CD4-positive, alpha-beta T cell (primary cell): Measurements from ENCODE around the gene ASB16. TPM values are rescaled to one million over a fixed set of nuclear protein-coding genes. Genes with fewer than 3 reads are reported as not detected.
A peak's percentile ranks its signal among the peaks of the same experiment; 100 is the strongest.

ENCODE experiments used
- ATAC-seq: fragments of 200-7000 bp; cut with Tn5 transposase; one replicate; pipeline ENCODE4 v1.10.0; 2022; ENCODE audit warnings: mild to moderate bottlenecking; ENCODE audit not compliant: poor library complexity
- CTCF ChIA-PET: fragments of 350-600 bp; sonication (Branson Sonifier 250); formaldehyde crosslinking; loops from one replicate; lab custom pipeline; 2021; ENCODE audit warnings: antibody characterized with exemption, inconsistent platforms; lab: Charles Lee
- POLR2A ChIA-PET: fragments of 350-600 bp; sonication (Branson Sonifier 250); formaldehyde crosslinking; loops from one replicate; lab custom pipeline; 2021; ENCODE audit warnings: antibody characterized with exemption, inconsistent platforms; lab: Charles Lee
- DNase-seq, 14 experiments: peaks; one replicate each; pipeline ENCODE4 v3.0.0-alpha.2; 2013 to 2020; ENCODE audit warnings: mixed read lengths in 2 of 14
- H3K27ac ChIP-seq, 2 donors: one replicate each; pipeline versions ENCODE4 v1.5.1 to v1.7.0; 2013; ENCODE audit warnings: low read length in 2 of 2, low read depth in 1 of 2, mild to moderate bottlenecking in 1 of 2
- H3K27me3 ChIP-seq, 2 experiments: 1 replicate in 1 of 2; 2 replicates in 1 of 2; pipeline versions ENCODE4 v1.6.1 to v1.7.0; 2013; ENCODE audit warnings: low read length in 2 of 2, control low read depth in 1 of 2, mild to moderate bottlenecking in 1 of 2, moderate library complexity in 1 of 2; ENCODE audit not compliant: insufficient read depth in 2 of 2, control insufficient read depth in 1 of 2
- H3K36me3 ChIP-seq: one replicate; pipeline ENCODE4 v1.6.1; 2013; ENCODE audit warnings: low read length, control low read depth; ENCODE audit not compliant: insufficient read depth
- H3K4me1 ChIP-seq: one replicate; pipeline ENCODE4 v1.6.1; 2013; ENCODE audit warnings: low read length, control low read depth; ENCODE audit not compliant: insufficient read depth
- H3K4me3 ChIP-seq: one replicate; pipeline ENCODE4 v1.5.1; 2013; ENCODE audit warnings: mild to moderate bottlenecking, low read length, moderate library complexity
- H3K9me3 ChIP-seq, 2 experiments: 1 replicate in 1 of 2; 2 replicates in 1 of 2; pipeline versions ENCODE4 v1.6.1 to v1.7.0; 2013; ENCODE audit warnings: low read length in 2 of 2, mild to moderate bottlenecking in 2 of 2, control low read depth in 1 of 2, moderate library complexity in 1 of 2; ENCODE audit not compliant: control insufficient read depth in 1 of 2, insufficient read depth in 1 of 2
- H3K27ac Mint-ChIP-seq: one replicate; pipeline ENCODE4 v1.8.0; 2020; ENCODE audit warnings: mixed read lengths
- H3K27me3 Mint-ChIP-seq: one replicate; pipeline ENCODE4 v1.8.0; 2021; ENCODE audit warnings: mixed read lengths
- H3K36me3 Mint-ChIP-seq: one replicate; pipeline ENCODE4 v1.8.0; 2021; ENCODE audit warnings: low read depth, mixed read lengths
- H3K4me1 Mint-ChIP-seq: one replicate; pipeline ENCODE4 v1.8.0; 2021; ENCODE audit warnings: low read depth, mixed read lengths
- H3K4me3 Mint-ChIP-seq: one replicate; pipeline ENCODE4 v1.8.0; 2020; ENCODE audit warnings: mild to moderate bottlenecking, mixed read lengths
- H3K9me3 Mint-ChIP-seq: one replicate; pipeline ENCODE4 v1.8.0; 2020; ENCODE audit warnings: mixed read lengths
- CTCF ChIP-seq: fragments of 200-600 bp; IDR thresholded peaks from one replicate; pipeline ENCODE4 v1.8.0; 2022; ENCODE audit warnings: antibody characterized with exemption, mild to moderate bottlenecking
- intact Hi-C, 2 experiments: fragments of 100-400 bp; cut with DNase I in 1 of 2; cut with micrococcal nuclease in 1 of 2; formaldehyde crosslinking; loops; one replicate each; pipeline versions ENCODE4 v1.15.1 to v1.9.0; 2023 to 2025; cut with DNase I, micrococcal nuclease
- total RNA-seq, 174 experiments: library from RNA in 2 of 174; stranded (reverse) in 2 of 174; gene quantifications; one replicate each; pipeline ENCODE4 v1.2.3 and lab custom pipeline; 2021 to 2026

ASB16 gene
- total RNA-seq, 2 experiments from 2014 or later = 0.11 TPM; not detected in 1

GRCh38 chr17:44188576-44189403, 18.3 kb downstream of the ASB16 start:
- no peak for ATAC-seq
- peak overlapping the region in 1 of 2 donors; percentile 18 for H3K27ac ChIP-seq
- H3K4me1 ChIP-seq = peaks cover 43% of the 10 kb centered on the region
- Mint-ChIP-seq H3K4me3 (peak overlapping the region; percentile 98), H3K27ac (peak overlapping the region; percentile 96), H3K9me3 (no peaks in the 10 kb centered on the region), H3K36me3 (peaks cover 54% of the 10 kb centered on the region), H3K4me1 (peaks cover 49% of the 10 kb centered on the region), H3K27me3 (no peaks in the 10 kb centered on the region)
- intact Hi-C loops = loop anchor here (1.0 to 5.0 kb wide), 4 partner anchors 10 to 181 kb away; partner anchors contain the start of genes HDAC5 (in 2 of the 2) and LSM12 (in 1 of the 2)
- H3K27me3 ChIP-seq = no peaks in the 10 kb centered on the region
- no peak for TF ChIP-seq CTCF
- CTCF ChIA-PET = interaction anchor here (1.5 to 6.5 kb wide), 3 partner anchors 9 to 22 kb away, joined by 3 to 37 read pairs (median 4); no protein-coding TSS in a partner anchor
- no peak overlapping the region for H3K4me3 ChIP-seq
- POLR2A ChIA-PET = interaction anchor here (0.7 to 5.5 kb wide), 5 partner anchors 10 to 136 kb away, joined by 3 to 99 read pairs (median 7); partner anchors contain the start of genes ATXN7L3, SLC25A39 and UBTF
- DNase-seq = no peak
- H3K9me3 ChIP-seq = no peaks in the 10 kb centered on the region
- peaks cover 39% of the 10 kb centered on the region for H3K36me3 ChIP-seq

- ChIA-PET CTCF (no interaction called here), POLR2A (interaction anchor here (1.2 kb wide), 1 partner anchor 10 kb away, joined by 3 read pairs; no protein-coding TSS in a partner anchor)
- no peaks in the 10 kb centered on the region for H3K27me3 Mint-ChIP-seq
- ATAC-seq (no peak), DNase-seq (no peak)
- H3K27ac ChIP-seq = no peak overlapping the region
- H3K27me3 ChIP-seq = no peaks in the 10 kb centered on the region
- H3K9me3 Mint-ChIP-seq = no peaks in the 10 kb centered on the region
- peak overlapping the region; percentile 79 for H3K4me3 Mint-ChIP-seq
- H3K4me1 Mint-ChIP-seq = peaks cover 34% of the 10 kb centered on the region
- peaks cover 26% of the 10 kb centered on the region for H3K4me1 ChIP-seq
- H3K36me3 ChIP-seq = peaks cover 56% of the 10 kb centered on the region
- H3K4me3 ChIP-seq = no peak overlapping the region
- H3K36me3 Mint-ChIP-seq = peaks cover 68% of the 10 kb centered on the region
- intact Hi-C loops = no loop called here
- H3K9me3 ChIP-seq = no peaks in the 10 kb centered on the region
- no peak for TF ChIP-seq CTCF
- peak overlapping the region; percentile 66 for H3K27ac Mint-ChIP-seq
Measured at GRCh38 chr17:44190481-44190880, 20.0 kb downstream of the ASB16 start.

- Histone ChIP-seq H3K9me3 (no peaks in the 10 kb centered on the region), H3K27me3 (no peaks in the 10 kb centered on the region), H3K4me3 (no peak overlapping the region), H3K36me3 (peaks cover 60% of the 10 kb centered on the region), H3K27ac (no peak overlapping the region), H3K4me1 (peaks cover 23% of the 10 kb centered on the region)
- H3K9me3 Mint-ChIP-seq = no peaks in the 10 kb centered on the region
- H3K4me1 Mint-ChIP-seq = peaks cover 29% of the 10 kb centered on the region
- ChIA-PET CTCF (no interaction called here), POLR2A (interaction anchor here (1.2 kb wide), 1 partner anchor 9 kb away, joined by 3 read pairs; no protein-coding TSS in a partner anchor)
- ATAC-seq = no peak
- TF ChIP-seq CTCF = no peak
- H3K27ac Mint-ChIP-seq = peak overlapping the region; percentile 66
- H3K4me3 Mint-ChIP-seq = peak overlapping the region; percentile 79
- peaks cover 74% of the 10 kb centered on the region for H3K36me3 Mint-ChIP-seq
- DNase-seq = no peak
- H3K27me3 Mint-ChIP-seq = no peaks in the 10 kb centered on the region
- intact Hi-C loops = no loop called here
Measured at GRCh38 chr17:44191369-44191768, 20.9 kb downstream of the ASB16 start.
